ENCODE data around the gene CCDC51. TPM values are rescaled to one million over a fixed set of nuclear protein-coding genes. Genes with fewer than 3 reads are reported as not detected.

Gene CCDC51
- polyA plus RNA-seq, 1 of the 3 experiments (the other 2 are of a cell fraction): 24.2 TPM

DNA sequence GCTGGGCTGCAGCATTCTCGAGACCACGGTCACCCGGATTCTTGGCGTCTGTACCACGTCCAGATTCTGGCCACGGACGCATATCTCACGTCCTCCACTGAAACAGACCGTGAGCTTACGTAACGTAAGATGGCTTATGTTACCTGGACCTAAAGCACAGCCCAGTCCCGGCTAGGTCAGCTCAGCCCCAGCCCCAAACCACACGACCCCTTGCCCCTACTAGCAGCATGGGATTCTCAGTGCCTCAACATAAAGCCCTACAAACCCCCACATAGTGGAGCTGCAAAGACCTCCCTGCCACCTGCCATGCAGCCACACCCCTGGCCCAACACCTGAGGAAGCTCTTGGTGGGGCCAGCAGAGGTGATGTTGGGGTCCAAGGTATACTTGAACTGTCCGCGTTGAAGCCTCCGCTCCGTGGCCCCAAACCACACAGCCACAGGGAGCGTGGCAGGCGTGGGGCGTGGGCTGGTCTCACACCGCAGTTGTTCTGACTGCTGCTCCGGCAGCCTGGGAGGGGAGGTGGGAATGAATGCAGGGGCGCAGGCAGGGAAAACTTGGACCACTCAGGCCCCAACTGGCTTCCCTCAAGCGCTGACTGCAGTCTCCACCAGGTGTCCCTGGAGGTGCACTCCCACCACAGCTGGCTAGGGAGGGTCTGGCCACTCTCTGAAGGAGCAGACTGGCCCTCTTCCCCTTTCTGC, 24.5 kb downstream of the CCDC51 start:
- Histone ChIP-seq H3K4me2 (no peak overlapping the region), H3K36me3 (replicated peaks in 1 of 2; ENCODE audit: control insufficient read depth in 1 of 2, insufficient read depth in 2 of 2, low read length in 1 of 2) (peaks cover 0 to 79% of the 10 kb centered on the region in 2 experiments), H4K20me1 (ENCODE audit: insufficient read depth) (no peaks in the 10 kb centered on the region), H3K4me3 (ENCODE audit: low read depth in 2 of 2, low read length in 1 of 2) (no peak overlapping the region), H2AFZ (ENCODE audit: low read depth) (no peak overlapping the region), H3K9me3 (no peaks in the 10 kb centered on the region), H3F3A (replicated peaks; ENCODE audit: insufficient read depth) (no peaks in the 10 kb centered on the region), H3K27me3 (ENCODE audit: insufficient read depth) (no peaks in the 10 kb centered on the region), H3K27ac (ENCODE audit: low read depth in 2 of 2, low read length in 1 of 2) (no peak overlapping the region), H3K9ac (no peak overlapping the region), H3K79me2 (ENCODE audit: insufficient read depth) (no peaks in the 10 kb centered on the region), H3K9me2 (no peaks in the 10 kb centered on the region), H3K4me1 (ENCODE audit: control insufficient read depth in 1 of 2, insufficient read depth in 2 of 2, low read depth in 1 of 2, low read length in 1 of 2) (no peaks in the 10 kb centered on the region; a peak in 1 of 4 replicates)
- CTCF ChIA-PET: interaction anchor here (1.2 to 14.1 kb wide), 4 partner anchors 13 to 31 kb away, joined by 3 to 156 read pairs (median 8); partner anchors contain the start of gene ATRIP
- 95% methylated on average over 15 of the region's 24 CpGs for WGBS (ENCODE audit: low lambda C conversion rate)
- POLR2A ChIA-PET: interaction anchor here (1.0 kb wide), 1 partner anchor 13 kb away, joined by 4 read pairs; no protein-coding TSS in a partner anchor
- peak; percentile 31 for DNase-seq
- no peak for TF ChIP-seq SIN3A (IDR thresholded peaks at IDR 0.05; ENCODE audit: borderline replicate concordance, low read depth, low read length)
- TF ChIP-seq GATA2 (CRISPR knock-in tag; IDR thresholded peaks at IDR 0.05): no peak

DNA sequence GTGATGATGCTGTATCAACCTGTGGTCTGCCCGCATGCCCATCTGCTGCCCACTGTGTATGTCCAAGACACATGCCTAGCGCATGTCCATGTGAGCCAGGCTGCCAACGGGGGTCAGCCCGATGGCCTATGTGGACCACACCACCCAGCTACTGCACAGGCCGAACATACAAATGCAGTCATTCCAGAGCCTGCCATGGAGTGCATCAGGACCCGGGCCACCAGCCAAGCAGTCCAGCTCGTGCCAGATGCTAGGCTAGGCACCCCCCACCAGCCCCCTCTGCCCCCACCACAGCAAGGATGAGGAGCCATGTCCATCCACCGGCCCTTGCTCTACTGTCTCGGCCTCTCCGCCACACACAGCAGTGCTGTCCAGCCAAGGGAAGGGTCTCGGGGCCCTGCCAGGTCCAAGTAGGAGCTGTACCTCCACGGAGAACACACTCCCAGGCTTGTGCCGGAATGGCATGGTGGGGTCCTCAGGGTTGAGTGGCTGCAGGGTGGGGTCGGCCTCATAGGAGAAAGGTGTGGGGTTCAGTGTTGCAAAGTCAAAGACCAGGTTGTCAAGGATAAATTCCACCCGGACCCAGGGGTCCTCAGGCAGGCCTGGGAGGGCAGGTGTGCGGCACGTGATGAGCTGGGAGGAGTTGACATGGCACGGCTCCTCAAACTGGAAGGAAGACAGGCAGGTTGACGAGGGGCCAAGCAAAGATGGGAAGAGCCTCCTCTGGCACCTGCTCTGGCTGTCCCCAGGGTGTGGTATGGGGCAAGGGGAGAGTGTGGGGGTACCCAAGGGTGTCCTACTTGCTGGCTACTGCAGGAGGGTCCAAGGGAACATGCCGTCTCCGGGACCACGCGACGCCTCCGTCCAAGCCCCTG, 25.3 kb downstream of the CCDC51 start:
- no peaks in the 10 kb centered on the region for H3K27me3 ChIP-seq (ENCODE audit: insufficient read depth)
- DNase-seq: no peak
- no peak overlapping the region for H3K4me2 ChIP-seq
- H3K79me2 ChIP-seq (ENCODE audit: insufficient read depth): no peaks in the 10 kb centered on the region
- ChIA-PET CTCF (interaction anchor here (1.2 to 14.1 kb wide), 4 partner anchors 12 to 32 kb away, joined by 3 to 156 read pairs (median 8); partner anchors contain the start of gene ATRIP), POLR2A (interaction anchor here (0.5 to 1.0 kb wide), 2 partner anchors 14 to 63 kb away, joined by 3 to 4 read pairs; no protein-coding TSS in a partner anchor)
- peaks cover 0 to 82% of the 10 kb centered on the region in 2 experiments for H3K36me3 ChIP-seq (replicated peaks in 1 of 2; ENCODE audit: control insufficient read depth in 1 of 2, insufficient read depth in 2 of 2, low read length in 1 of 2)
- no peak for TF ChIP-seq ELF1 (IDR thresholded peaks at IDR 0.05)
- TF ChIP-seq, protein P1, sequence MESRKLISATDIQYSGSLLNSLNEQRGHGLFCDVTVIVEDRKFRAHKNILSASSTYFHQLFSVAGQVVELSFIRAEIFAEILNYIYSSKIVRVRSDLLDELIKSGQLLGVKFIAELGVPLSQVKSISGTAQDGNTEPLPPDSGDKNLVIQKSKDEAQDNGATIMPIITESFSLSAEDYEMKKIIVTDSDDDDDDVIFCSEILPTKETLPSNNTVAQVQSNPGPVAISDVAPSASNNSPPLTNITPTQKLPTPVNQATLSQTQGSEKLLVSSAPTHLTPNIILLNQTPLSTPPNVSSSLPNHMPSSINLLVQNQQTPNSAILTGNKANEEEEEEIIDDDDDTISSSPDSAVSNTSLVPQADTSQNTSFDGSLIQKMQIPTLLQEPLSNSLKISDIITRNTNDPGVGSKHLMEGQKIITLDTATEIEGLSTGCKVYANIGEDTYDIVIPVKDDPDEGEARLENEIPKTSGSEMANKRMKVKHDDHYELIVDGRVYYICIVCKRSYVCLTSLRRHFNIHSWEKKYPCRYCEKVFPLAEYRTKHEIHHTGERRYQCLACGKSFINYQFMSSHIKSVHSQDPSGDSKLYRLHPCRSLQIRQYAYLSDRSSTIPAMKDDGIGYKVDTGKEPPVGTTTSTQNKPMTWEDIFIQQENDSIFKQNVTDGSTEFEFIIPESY (IDR thresholded peaks at IDR 0.05; ENCODE audit: borderline replicate concordance, low read depth): no peak
- no peak for TF ChIP-seq RXRA (IDR thresholded peaks at IDR 0.05; ENCODE audit: borderline replicate concordance, low read depth)
- TF ChIP-seq TCF12 (IDR thresholded peaks at IDR 0.05): no peak
- TF ChIP-seq NRF1 (IDR thresholded peaks at IDR 0.05; ENCODE audit: low read depth, low read length): no peak
- H3K9ac ChIP-seq: no peak overlapping the region
- no peaks in the 10 kb centered on the region; a peak in 1 of 4 replicates for H3K4me1 ChIP-seq (ENCODE audit: control insufficient read depth in 1 of 2, insufficient read depth in 2 of 2, low read depth in 1 of 2, low read length in 1 of 2)
- no peak overlapping the region for H3K4me3 ChIP-seq (ENCODE audit: low read depth in 2 of 2, low read length in 1 of 2)
- no peak overlapping the region for H2AFZ ChIP-seq (ENCODE audit: low read depth)
- H3K9me2 ChIP-seq: no peaks in the 10 kb centered on the region
- H4K20me1 ChIP-seq (ENCODE audit: insufficient read depth): no peaks in the 10 kb centered on the region
- WGBS (ENCODE audit: low lambda C conversion rate): 92% methylated on average over 12 of the region's 25 CpGs
- H3K9me3 ChIP-seq: no peaks in the 10 kb centered on the region
- H3F3A ChIP-seq (replicated peaks; ENCODE audit: insufficient read depth): no peaks in the 10 kb centered on the region
- no peak overlapping the region for H3K27ac ChIP-seq (ENCODE audit: low read depth in 2 of 2, low read length in 1 of 2)
